NOMO-1 (cell line): ENCODE data around the gene WDFY2.
"Not testable (repeated sequence)": the region's sequence is repeated elsewhere in the genome, so short reads cannot be mapped to it uniquely, and the experiment has no call there.

Experiments used
- DNase-seq, 2 experiments: peaks; one replicate each; lab custom pipeline; 2025; ENCODE audit not compliant: unreplicated experiment in 2 of 2; lab: John Stamatoyannopoulos, UW

Gene WDFY2

DNA sequence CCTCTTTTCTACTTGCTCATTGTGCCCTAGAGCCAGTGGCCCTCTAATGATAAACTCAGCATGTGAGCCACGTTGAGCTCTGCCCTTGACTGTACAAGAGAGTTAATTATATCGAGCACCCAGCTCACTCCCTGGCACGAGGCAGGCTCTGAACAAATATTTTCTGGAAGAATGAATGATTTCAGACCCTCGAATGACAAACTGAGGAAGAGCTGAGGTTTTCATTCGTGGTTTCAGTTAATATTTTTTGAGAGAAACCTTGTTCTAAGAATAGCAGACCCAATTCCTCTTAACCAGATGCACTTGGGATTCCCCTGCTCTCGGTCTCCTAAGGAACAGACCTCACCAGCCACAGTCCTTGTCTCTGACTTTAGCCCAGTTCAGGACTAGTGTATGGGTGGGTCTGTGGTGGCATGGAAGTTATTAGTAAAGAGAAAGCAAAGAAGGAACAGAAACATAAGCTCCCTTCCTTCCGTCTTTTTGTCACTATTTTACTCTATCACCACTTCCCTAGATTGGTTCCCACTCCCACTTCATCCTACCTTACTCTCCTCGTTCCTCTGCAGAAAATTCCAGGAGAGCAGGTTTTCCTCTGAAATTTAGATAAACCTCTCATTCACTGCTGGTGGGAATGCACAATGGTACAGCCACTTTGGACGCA lies 22.1 kb upstream of the WDFY2 start:
- DNase-seq, result peak; percentile 50 to 70

DNA sequence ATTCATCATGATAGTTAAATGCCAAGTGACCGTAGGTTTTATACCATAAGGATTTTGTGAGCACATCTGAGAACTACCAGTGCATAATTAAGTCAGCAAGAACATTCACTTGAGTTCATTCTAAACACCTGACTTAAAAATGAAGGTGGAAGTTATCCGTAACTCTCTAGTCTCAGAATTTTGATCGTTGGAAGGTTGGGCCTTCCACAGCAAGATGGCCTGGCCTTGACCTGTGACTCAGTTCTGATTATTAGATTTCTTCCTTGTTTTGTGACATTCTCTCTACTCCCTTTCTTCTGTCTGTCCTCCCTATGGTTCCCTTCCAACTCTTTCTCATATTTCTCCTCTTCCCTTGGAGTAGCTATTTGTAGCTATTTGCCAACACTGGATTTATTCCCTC lies 20.0 kb upstream of the WDFY2 start:
- DNase-seq, result no peak

DNA sequence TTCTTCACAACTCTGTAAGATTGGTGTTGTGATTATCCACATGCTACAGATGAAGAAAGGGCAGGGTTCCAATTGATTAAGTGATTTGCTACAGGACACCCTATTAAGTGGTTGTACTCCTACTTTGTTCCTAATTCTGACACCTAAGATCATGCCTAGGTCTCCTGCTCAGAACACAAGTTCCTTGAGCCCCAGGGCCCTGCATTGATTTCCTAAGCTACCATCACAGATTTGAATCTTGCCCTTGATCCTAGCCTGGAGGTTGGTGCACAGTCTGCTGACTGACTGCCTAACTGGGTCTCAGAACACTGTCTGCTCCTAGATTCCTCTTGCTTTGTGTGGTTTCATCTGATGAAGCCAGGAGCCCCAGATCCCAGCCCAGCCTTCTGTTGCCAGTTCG lies 19.6 kb upstream of the WDFY2 start:
- DNase-seq, result no peak

DNA sequence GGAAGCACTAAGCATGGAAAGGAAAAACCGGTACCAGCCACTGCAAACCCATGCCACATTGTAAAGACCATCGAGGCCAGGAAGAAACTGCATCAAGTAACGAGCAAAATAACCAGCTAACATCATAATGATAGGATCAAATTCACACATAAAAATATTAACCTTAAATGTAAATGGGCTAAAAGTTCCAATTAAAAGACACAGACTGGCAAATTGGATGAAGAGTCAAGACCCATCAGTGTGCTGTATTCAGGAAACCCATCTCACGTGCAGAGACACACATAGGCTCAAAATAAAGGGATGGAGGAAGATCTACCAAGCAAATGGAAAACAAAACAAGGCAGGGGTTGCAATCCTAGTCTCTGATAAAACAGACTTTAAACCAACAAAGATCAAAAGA lies 15.3 kb upstream of the WDFY2 start:
- DNase-seq, result not testable (repeated sequence)

DNA sequence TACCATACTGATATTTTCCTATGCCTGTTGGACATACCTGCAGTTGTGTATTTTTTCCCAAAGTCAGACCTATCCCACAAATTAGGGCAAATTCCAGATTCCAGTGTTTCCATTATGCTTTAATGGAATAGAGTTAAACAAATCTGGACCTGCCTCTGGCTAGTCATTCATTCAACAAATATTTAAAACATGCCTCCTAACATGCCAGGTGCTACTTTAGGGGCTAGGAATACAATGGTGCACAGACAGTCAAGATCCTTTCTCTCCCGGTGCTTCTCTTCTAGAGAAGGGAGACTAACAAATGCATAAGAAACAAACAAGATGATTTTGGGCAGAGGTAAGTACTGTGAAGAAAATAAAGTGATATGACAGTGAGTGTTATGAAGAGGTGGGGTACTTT lies 7.5 kb upstream of the WDFY2 start:
- DNase-seq, result no peak

DNA sequence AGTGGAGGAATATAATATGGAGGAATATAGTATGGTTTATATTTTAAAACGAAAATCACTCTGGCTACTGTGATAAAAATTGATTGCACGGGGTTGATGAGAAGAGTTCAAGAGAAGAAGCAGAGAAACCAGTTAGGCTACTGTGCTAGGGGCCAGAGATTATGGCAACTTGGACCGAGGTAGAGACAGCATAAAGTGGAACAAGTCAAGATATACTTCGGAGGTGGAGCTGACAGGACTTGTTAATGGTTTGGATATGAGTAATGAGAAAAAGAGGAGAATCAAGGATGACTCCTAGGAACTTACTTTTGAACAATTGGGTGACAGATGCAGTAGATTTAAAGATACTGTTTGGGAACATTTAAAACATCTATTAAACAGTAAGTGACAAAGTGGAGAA lies 6.6 kb upstream of the WDFY2 start:
- no peak for DNase-seq

DNA sequence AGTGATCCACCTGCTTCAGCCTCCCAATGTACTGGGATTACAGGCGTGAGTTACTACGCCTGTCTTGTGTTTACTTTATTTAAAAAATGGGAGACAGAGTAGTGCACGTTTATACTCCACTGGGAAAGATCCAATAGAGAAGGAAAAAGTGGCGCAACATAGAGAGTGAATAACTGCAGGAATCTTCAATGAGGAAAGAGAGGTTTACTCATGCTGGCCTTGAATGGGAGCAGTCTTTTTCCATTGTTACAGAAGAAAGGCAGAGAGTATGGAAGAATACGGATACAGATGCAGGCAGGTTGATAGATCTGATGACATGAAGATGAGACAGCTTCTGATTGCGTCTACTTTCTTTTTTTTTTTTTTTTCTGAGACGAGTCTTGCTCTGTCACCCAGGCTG lies 4.6 kb upstream of the WDFY2 start:
- no peak for DNase-seq

DNA sequence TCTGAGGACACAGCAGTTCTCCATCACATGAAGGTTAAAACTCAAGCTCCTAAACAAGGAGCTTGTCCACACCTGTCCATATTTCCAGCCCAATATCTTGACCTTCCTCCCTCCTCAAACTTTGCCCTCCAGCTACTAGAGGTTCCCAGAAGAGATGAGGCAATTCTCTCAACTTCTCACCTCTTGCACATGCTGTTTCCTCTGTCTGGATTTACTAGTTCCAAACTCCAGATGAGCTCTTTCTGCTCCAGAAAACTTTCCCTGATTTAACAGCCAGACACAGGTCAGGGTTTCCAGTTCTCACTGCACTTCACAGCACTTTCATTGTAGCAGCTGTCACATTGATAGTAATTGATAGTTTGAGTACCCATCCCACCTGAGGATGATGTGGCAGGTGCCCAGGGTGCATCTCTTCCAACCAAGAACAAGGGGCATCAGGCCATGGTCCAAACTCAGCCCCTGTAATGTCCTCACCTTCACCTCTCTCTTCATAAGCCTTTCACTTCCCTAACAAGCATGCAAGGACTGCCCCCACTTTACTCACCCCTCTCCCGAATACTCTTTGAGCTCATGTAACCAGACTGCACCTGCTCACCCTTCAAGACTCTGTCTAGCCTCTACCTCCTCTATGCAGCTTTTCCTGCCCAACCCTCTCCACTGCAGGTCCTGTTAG lies 3.0 kb upstream of the WDFY2 start:
- no peak for DNase-seq

DNA sequence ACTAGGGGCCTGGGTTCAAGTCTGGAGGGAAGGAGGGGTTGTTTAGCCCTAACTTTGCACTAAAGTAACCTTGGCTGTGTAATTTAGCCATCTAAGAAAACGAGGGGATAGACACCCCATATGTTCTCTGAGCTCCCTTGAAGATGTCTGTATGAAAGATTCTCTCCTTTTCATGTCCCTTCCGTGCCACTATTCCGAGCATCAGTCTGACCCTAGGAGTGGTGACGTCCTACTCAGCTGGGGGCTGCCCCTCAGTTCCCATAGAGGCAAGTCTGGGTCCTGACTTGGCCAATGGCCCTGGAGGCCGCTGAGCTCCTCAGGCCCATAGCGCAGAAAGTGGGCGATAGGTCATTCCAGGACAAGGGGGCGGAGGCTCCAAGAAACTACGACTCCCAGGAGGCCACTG lies 790 bp upstream of the WDFY2 start:
- DNase-seq, result no peak

DNA sequence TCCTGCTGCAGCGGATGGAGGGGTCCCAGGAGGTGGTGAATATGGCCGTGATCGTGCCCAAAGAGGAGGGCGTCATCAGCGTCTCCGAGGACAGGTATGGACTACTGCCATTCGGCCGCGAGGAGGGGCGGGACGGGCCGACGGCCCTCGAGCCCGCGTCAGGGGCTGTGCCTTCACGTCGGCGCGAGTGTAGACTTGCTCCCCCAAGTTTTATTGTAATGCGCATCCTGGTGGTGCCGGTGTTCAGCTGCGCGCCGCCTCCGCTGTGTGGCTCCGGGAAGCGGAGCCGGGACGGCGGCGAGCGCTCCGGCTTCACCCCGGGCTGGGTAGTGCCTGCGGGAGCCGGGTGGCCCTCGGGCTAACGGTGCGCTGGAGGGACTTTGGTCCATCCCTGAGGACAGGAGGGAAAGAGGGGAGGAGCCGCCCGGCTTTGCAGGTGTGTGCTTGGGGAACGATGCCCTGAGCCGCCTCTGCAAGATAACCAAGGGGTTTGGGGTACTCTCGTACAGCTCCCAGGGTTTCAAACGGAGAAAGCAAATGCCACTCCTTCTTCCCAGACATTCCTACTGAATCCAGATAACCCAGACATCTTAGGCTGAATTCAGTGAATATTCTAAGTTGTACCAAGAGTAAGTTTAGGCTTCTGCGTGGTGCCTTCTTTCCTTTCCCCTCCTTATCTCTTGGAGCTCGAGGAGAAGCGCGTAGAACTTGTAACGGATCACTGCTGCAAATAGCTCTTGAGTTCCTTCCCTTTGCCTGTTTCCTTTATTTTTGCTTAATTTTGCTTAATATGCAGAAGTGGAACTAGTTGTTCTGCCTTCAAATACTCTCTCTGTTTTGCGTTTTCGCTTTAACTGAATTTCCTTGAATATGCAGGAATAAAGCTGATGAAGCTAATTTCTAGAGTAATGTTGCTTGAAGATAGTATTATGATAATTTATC lies 740 bp downstream of the WDFY2 start:
- peak; percentile 67 for DNase-seq

DNA sequence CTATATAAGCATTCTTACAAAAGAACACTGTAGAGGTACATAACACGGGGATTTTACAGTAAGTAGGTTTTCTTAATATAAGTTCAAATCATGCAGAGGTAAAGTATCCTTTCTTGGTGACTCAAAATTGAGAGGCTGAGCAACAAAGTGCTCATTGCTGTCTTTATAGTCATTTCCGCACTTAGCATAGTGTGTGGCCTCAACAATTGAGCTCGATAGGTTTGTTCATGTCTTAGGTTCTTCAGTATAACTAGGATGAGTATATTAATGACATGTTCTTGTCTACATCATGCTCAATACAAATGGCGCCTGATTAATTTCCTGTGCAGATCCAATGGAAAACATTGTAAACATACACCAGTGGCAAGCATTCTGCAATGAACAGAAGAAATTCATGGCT lies 1.4 kb downstream of the WDFY2 start:
- DNase-seq, result peak in 1 of 2 experiments; percentile 36

DNA sequence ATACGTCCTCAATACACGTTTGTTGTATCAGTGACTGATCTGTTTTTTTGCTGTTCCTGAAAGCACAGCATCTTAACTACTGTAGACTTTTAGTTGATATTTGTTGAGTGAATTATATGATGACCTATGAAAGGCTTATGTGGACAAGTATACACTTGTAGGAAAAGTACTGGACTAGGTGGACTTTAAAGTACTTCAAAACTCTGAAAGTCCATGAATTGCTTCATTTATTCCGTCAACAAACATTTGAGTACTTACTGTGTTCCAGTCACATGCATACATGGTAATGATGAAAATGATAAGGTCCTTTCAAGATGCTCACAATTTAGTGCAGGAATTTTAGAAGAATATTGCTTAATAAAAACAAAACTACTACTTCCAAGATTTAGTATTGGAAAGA lies 3.1 kb downstream of the WDFY2 start:
- no peak for DNase-seq

DNA sequence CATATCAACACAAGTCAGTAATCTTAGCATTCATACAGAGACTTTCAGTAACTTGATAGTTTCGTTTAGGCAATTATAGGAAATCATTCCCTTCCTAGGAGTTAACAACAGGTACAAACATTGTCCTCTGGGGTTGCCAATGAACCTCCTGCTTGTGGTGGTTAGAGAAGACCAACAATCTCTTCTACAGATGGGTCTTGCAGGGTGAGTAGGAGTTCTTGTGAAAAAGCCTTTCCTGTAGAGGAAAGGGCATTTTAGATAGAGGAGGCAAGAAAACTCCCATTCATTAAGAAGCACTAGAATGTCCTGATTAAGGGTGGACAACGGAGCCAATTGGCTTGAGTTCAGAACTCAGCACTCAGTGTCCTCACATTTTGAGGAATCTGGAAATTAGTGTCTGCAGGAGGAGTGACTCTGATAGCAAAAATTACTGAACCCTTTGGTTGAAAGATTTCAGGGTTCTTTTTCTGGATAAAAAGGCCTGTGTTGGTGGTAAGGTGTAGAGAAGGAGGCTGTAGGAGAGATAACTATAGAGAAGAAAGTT lies 4.2 kb downstream of the WDFY2 start:
- no peak for DNase-seq

DNA sequence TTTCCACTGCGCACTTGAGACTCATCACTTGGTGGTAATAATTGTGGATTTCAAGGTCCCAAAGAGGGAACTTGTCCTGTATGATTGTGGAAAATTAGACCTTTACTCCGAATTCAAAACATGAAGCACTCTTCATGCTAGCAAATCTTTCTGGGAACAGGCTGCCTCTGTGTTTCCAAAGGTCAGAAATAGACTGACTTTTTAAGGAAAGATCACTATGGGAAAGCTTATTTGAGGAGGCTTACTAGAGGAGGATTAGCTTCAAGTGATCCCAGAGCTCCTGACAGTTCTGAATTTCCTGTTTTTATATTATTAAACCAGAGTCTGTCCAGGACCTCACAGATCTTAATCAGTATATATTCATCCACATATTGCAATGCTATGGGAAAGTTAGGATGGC lies 5.5 kb downstream of the WDFY2 start:
- DNase-seq, result no peak

DNA sequence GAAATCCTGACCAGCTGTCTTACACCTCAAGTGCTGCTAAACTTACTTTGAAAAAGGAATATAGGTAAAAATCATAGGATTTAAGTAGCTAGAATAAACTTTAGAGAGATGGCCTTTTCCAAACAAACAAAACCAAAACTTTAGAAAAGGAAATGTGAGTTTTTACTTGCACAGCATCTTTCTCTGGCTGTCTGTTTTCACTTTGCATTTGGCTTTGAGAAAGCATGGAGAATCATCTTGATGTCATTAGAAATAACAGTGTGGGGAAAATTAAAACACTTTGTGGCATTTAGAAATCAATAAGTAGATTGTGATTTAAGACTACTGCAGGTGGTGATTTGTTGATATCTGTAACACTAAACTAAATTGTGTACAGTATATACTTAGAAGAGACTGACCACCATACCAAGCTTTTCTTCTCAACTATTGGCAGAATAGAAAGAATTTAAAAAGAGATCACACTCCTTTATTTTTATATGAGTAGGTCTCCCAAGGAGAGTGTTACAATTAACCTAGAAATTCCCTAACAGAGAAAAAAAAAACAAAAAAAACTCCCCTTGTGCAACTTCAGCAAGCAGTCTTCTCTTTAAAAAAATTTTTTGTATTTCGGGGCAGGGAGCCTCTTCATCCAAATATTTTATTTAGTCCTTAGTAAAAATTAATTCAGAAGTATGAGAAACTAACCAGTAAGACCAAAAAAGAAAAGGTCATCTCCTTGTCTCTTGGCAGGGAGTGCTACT lies 6.1 kb downstream of the WDFY2 start:
- DNase-seq, result no peak

DNA sequence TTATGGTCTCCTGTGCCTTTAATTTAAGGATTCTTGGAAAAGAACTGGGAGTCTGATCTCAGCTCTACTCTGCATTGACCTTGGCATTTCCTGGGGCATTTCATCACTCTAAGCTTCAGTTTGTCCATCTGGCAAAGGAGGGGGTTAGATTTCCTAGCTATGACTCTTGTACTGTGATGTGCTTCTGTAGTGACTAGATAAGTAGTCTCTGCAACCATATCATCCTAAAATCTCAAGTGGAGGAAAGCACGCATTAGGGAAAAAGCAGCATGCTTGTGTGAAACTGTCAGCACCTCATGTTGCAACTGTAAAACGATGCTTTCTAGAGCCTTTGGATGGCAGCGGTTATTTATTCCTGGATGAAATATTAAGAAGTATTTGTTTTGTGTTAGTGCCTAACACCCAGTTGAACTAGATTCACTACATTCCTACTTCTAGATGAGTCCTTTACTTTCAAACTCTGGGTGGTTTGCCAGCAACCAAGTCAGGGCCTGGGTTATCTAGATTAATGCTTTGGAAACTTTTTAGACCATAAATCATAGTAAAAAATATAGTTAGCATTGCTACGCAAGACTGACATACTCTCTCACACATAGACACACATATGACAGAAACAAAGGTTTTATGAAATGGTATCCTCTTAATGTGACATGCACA lies 6.8 kb downstream of the WDFY2 start:
- peak in 1 of 2 experiments; percentile 40 for DNase-seq

DNA sequence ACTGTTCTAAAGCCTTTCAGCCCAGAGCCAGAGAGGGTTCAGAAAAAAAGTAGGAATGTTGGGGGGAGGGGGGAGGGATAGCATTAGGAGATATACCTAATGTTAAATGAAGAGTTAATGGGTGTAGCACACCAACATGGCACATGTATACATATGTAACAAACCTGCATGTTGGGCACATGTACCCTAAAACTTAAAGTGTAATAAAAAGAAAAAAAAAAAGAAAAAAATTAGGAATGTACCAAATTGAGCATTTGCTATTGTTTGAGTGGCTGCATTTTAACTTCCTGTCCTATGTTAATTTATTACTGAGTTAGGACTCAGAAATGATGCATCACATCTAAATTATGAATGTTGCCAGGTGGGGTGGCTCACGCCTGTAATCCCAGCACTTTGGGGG lies 7.7 kb downstream of the WDFY2 start:
- DNase-seq, result not testable (repeated sequence)

DNA sequence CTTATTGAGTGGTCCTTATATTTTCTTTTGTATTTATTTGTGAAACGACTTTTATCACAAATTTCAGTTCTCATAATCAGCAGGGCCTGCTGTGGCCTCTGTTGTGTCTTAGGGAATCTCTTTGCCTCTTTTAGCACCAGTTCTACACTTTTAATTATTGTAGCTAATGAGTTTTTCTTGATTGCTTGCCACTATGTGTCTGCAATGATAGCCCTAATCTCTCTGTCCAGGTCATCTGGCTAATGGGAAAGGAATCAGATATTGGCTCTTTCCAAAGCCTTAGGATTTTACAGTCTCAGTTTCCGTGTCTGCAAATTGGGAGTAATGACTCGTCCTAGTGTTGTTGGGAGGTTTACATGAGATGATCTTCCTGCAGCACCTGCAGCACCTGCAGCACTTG lies 10.2 kb downstream of the WDFY2 start:
- no peak for DNase-seq

DNA sequence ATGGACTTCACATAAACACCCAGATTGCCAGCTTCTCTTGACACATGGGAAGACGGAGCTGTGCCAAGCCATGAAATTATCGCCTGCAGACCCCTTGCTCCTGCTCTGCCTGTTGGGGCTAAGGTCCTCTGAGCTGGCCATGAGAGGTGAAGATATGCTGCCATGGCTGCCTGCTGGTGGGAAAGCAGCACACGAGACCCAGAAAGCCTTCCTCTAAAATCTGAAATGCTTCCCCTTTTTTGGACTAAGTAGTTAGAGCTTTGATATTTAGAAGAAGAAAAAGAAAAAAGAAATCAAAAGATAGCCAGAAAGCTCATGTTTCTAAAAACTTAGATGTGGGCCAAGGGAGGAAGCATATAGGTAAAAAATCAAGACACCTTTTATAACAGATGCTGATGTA lies 11.2 kb downstream of the WDFY2 start:
- DNase-seq, result peak in 1 of 2 experiments; percentile 40

DNA sequence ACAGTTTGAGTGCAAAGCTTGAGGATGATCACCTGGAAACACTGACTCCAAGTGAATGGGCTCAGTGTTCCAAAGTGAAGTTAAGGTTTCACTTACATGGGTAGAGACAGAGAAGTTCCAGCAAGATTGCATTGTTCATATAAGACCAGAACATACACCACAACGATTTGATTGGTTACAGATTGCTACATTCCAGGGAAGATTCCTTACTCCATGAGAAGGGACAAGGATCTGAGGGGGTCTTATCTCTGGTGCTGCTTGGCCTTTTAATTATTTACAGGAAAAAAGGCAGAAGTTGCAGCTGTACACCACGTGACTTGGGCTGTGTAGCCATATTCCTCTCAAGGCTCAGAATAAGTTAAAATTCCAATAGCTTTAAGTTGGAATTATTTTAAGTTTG lies 12.3 kb downstream of the WDFY2 start:
- DNase-seq, result no peak
